ENCODE measurements around the gene EEA1.

Gene EEA1

DNA sequence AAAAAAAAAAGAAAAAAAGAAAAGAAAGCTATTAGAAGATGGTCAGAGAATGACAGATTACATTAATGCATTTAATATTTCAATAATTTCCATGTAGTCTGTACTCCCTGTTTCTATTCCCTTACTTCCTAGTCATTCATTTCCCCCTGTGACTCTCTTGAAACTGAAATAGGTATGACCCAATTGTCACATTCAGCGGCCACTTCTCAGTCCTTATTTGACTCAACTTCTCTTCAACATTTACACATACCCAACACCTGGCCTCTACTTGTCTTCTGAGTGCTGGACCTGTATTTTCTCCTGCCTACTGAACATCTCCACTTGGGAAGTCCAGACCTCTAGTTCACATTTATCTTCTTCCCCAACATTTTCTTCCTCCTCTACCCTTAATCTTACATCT is 7.2 kb downstream of the EEA1 start:
- H3K9ac ChIP-seq (ENCODE audit: low read length) = no peak overlapping the region
- H3K79me2 ChIP-seq (ENCODE audit: insufficient read depth, low read length) = peaks cover 46% of the 10 kb centered on the region
- H3K9me3 ChIP-seq (ENCODE audit: insufficient read depth, low read length) = no peaks in the 10 kb centered on the region
- H3K9me2 ChIP-seq (replicated peaks; ENCODE audit: insufficient read depth, low read length) = no peaks in the 10 kb centered on the region
- TF ChIP-seq, protein P1, sequence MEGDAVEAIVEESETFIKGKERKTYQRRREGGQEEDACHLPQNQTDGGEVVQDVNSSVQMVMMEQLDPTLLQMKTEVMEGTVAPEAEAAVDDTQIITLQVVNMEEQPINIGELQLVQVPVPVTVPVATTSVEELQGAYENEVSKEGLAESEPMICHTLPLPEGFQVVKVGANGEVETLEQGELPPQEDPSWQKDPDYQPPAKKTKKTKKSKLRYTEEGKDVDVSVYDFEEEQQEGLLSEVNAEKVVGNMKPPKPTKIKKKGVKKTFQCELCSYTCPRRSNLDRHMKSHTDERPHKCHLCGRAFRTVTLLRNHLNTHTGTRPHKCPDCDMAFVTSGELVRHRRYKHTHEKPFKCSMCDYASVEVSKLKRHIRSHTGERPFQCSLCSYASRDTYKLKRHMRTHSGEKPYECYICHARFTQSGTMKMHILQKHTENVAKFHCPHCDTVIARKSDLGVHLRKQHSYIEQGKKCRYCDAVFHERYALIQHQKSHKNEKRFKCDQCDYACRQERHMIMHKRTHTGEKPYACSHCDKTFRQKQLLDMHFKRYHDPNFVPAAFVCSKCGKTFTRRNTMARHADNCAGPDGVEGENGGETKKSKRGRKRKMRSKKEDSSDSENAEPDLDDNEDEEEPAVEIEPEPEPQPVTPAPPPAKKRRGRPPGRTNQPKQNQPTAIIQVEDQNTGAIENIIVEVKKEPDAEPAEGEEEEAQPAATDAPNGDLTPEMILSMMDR (IDR thresholded peaks at IDR 0.05; ENCODE audit: insufficient read depth, low read length, poor library complexity, severe bottlenecking) = no peak
- no peak for TF ChIP-seq EZH2phosphoT487 (conservative IDR thresholded peaks at IDR 0.05; ENCODE audit: low read length)
- no peak overlapping the region for H3K4me3 ChIP-seq (ENCODE audit: insufficient read depth, low read length, poor library complexity, severe bottlenecking)
- H3F3A ChIP-seq (ENCODE audit: insufficient read depth) = peaks cover 12% of the 10 kb centered on the region; the same call in 1 of the 2 replicates
- H3K27ac ChIP-seq (ENCODE audit: low read depth, low read length) = no peak overlapping the region
- peaks cover 3% of the 10 kb centered on the region; the same call in 1 of the 2 replicates for H4K20me1 ChIP-seq (ENCODE audit: low read depth, low read length)
- H3K36me3 ChIP-seq (ENCODE audit: low read length) = no peaks in the 10 kb centered on the region
- H3K27me3 ChIP-seq (ENCODE audit: low read length) = no peaks in the 10 kb centered on the region
- no peak overlapping the region for H3K4me2 ChIP-seq (ENCODE audit: low read depth, low read length, poor library complexity, severe bottlenecking)
- H2AFZ ChIP-seq (ENCODE audit: low read depth, low read length, severe bottlenecking) = no peak overlapping the region

DNA sequence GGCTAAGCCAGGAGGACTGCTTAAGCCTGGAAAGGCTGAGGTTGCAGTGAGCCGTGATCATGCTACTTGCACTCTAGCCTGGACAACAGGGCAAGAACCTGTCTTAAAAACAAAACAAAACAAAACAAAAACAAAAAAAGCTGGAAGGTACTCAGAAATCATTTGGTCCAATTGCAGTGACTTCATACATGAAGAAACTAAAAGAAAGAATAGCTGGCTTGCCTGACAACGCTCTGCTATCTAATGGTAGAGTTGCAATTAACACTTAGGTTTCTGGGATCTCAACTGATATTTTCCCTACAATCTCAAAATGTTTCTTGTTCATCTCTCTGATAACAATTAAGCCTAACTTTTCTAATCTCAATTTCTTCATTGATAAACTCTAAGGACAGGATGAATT is 13.7 kb downstream of the EEA1 start:
- H3K4me2 ChIP-seq (ENCODE audit: low read depth, low read length, poor library complexity, severe bottlenecking) = no peak overlapping the region
- no peak overlapping the region for H3K9ac ChIP-seq (ENCODE audit: low read length)
- TF ChIP-seq, protein P1 (IDR thresholded peaks at IDR 0.05; ENCODE audit: insufficient read depth, low read length, poor library complexity, severe bottlenecking) = no peak
- TF ChIP-seq EZH2phosphoT487 (conservative IDR thresholded peaks at IDR 0.05; ENCODE audit: low read length) = no peak
- peaks cover 48% of the 10 kb centered on the region for H3K79me2 ChIP-seq (ENCODE audit: insufficient read depth, low read length)
- no peak overlapping the region for H3K27ac ChIP-seq (ENCODE audit: low read depth, low read length)
- no peaks in the 10 kb centered on the region for H3K9me2 ChIP-seq (replicated peaks; ENCODE audit: insufficient read depth, low read length)
- no peaks in the 10 kb centered on the region for H3K27me3 ChIP-seq (ENCODE audit: low read length)
- H2AFZ ChIP-seq (ENCODE audit: low read depth, low read length, severe bottlenecking) = no peak overlapping the region
- H3K9me3 ChIP-seq (ENCODE audit: insufficient read depth, low read length) = no peaks in the 10 kb centered on the region
- no peaks in the 10 kb centered on the region for H4K20me1 ChIP-seq (ENCODE audit: low read depth, low read length)
- no peaks in the 10 kb centered on the region for H3K36me3 ChIP-seq (ENCODE audit: low read length)
- H3F3A ChIP-seq (ENCODE audit: insufficient read depth) = no peaks in the 10 kb centered on the region
- no peak overlapping the region for H3K4me3 ChIP-seq (ENCODE audit: insufficient read depth, low read length, poor library complexity, severe bottlenecking)

DNA sequence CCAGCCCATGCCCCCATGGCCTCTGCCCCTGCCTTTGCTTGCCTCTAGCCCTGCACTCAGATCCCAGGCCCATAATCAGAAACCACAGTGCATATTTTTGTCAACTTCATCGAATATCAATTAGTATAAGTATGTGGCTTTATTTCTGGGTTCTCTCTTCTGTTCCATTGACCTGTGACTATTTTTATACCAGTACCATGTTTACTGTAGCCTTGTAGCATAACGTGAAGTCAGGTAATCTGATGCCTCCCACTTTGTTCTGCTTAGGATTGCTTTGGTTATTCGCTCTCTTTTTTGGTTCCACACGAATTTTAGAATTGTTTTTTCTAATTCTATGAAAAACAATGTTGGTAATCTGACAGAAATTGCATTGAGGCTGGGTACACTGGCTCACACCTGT is 14.9 kb downstream of the EEA1 start:
- H3K4me2 ChIP-seq (ENCODE audit: low read depth, low read length, poor library complexity, severe bottlenecking) = no peak overlapping the region
- H2AFZ ChIP-seq (ENCODE audit: low read depth, low read length, severe bottlenecking) = no peak overlapping the region
- no peaks in the 10 kb centered on the region for H3K9me2 ChIP-seq (replicated peaks; ENCODE audit: insufficient read depth, low read length)
- TF ChIP-seq, protein P1 (IDR thresholded peaks at IDR 0.05; ENCODE audit: insufficient read depth, low read length, poor library complexity, severe bottlenecking) = no peak
- no peak for TF ChIP-seq EZH2phosphoT487 (conservative IDR thresholded peaks at IDR 0.05; ENCODE audit: low read length)
- no peaks in the 10 kb centered on the region for H3K9me3 ChIP-seq (ENCODE audit: insufficient read depth, low read length)
- H3K79me2 ChIP-seq (ENCODE audit: insufficient read depth, low read length) = peaks cover 56% of the 10 kb centered on the region
- H3K9ac ChIP-seq (ENCODE audit: low read length) = no peak overlapping the region
- H3K27ac ChIP-seq (ENCODE audit: low read depth, low read length) = no peak overlapping the region
- no peaks in the 10 kb centered on the region for H3F3A ChIP-seq (ENCODE audit: insufficient read depth)
- H3K27me3 ChIP-seq (ENCODE audit: low read length) = no peaks in the 10 kb centered on the region
- H4K20me1 ChIP-seq (ENCODE audit: low read depth, low read length) = no peaks in the 10 kb centered on the region
- H3K36me3 ChIP-seq (ENCODE audit: low read length) = no peaks in the 10 kb centered on the region
- H3K4me3 ChIP-seq (ENCODE audit: insufficient read depth, low read length, poor library complexity, severe bottlenecking) = no peak overlapping the region
